GM18861 (cell line): ENCODE results near the gene WDR77.

ENCODE experiments used
- ATAC-seq: cut with Tn5 transposase; IDR thresholded peaks from one replicate; pipeline ENCODE4 v1.9.1; 2021; ENCODE audit not compliant: unreplicated experiment

The WDR77 gene

DNA sequence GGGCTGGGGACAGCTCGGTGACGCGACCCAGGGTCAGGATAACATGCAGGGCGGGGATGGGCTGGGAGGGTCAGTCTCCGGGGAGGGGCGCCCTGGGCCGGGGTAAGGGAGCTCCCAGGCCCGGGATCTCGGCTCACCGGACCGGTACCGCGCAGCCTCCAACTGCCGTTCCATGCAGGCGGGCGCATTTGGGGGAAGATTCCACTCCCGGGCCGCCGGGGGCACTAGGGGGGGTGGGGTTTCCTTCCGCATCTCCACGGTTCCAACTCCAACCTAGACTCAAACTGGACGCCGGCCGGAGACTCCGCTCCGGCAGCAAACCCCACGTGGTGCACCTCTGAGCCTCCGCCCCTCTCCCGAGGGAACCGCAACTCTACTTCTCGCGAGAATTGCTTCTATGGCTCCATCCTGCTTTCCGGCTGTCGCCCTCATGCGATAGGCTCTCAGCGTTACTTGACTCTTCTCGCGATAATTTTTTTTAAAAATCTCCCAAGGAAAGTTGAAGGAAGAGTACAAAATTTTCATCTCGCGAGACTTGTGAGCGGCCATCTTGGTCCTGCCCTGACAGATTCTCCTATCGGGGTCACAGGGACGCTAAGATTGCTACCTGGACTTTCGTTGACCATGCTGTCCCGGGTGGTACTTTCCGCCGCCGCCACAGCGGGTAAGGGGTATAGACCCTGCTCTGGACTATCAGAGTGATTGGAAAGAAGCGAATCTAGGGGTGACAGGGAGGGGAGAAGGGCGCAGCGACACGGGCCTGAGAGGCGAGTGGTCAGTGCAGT is at the start of gene WDR77, which contains the start of gene ATP5PB:
WDR77 (minus strand) TSS at position 339 of the 785 bp plus-strand sequence; CDS start at position 252, 87 bp downstream.
ATP5PB (plus strand) TSS at position 547 of the 785 bp plus-strand sequence; CDS start at position 625, 78 bp downstream.
- peak; percentile 94 for ATAC-seq

GRCh38 chr1:111497592-111497991 is 48.5 kb upstream of the WDR77 start:
- ATAC-seq, result no peak

DNA sequence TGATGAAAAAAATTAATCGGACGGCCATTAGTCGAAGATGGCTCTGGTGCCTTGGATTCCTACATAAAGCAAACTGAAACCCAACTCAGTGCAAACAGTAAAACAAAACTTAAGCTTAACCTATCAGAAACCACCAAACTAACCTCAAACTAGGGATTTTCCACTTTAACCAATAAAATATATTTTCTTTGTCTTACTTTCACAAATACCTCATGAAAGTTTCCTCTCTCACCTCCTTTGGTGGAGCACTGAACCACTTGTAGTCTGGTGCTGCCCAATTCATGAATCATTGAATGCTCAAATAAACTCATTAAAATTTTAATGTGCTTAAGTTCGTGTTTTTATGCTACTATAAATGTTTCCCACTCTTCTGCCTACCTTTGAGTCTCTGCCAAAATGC is 47.3 kb upstream of the WDR77 start:
- ATAC-seq, result no peak

GRCh38 chr1:111491070-111491469 is 42.0 kb upstream of the WDR77 start:
- no peak for ATAC-seq

GRCh38 chr1:111490220-111490619 is 41.2 kb upstream of the WDR77 start:
- ATAC-seq, result no peak

DNA sequence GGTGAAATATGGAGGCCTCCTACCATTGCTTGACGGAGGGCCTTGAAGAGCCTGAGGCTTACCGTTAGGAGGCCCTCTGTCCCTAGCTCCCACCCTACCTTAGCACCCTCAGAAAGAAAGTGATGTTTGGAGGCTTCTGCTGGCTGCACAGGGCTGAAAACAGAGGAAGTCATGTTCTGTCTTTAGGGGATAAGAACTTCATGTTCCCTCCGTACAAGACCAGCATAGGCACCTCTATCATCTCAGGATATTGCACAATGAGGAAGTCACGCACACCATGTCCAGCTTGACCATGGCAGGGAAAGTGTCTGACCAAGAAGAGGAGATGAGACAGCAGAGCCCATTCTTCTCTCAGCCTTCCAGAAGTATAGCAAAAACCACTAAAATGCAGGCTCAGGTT is 40.5 kb upstream of the WDR77 start:
- no peak for ATAC-seq

DNA sequence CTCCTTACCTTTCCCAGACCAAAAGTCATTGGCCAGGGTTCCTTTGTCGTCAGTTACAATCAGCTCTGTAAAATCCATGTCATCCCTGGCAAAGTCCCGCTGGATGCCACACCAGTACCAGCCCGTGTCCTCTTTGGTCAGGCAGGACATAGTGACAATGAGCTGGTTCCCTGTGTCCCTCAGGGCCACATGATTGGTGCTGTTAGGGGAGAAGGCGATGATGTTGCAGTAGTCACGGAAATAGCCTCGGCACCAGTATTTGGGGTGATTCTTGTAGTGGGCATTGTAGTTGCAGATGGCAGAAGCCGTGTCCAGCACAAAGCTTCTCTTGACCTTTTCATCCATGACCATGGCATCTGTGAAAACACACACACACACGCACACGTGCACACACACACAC is 39.6 kb upstream of the WDR77 start:
- no peak for ATAC-seq

DNA sequence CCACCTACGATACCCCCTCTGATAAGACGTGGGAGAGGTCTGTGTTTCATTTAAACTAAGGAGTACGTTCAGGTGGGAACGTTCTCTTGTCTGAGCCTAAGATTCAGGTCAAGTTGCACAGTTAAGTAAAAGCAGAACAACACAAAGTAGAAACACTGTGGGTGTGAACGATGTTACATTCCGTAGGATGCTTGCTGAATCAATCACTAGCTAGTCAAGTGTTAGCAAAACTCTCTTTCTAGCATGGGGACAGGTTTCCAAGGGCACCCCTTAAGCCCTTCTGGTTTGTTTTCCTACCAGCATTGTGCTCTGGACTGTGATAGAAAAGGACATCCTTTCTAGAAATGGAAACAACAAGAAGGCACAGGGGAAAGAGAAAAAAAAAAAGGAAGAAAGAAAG is 38.1 kb upstream of the WDR77 start:
- no peak for ATAC-seq

- no peak for ATAC-seq
Observed at GRCh38 chr1:111486431-111486830, 37.4 kb upstream of the WDR77 start.

DNA sequence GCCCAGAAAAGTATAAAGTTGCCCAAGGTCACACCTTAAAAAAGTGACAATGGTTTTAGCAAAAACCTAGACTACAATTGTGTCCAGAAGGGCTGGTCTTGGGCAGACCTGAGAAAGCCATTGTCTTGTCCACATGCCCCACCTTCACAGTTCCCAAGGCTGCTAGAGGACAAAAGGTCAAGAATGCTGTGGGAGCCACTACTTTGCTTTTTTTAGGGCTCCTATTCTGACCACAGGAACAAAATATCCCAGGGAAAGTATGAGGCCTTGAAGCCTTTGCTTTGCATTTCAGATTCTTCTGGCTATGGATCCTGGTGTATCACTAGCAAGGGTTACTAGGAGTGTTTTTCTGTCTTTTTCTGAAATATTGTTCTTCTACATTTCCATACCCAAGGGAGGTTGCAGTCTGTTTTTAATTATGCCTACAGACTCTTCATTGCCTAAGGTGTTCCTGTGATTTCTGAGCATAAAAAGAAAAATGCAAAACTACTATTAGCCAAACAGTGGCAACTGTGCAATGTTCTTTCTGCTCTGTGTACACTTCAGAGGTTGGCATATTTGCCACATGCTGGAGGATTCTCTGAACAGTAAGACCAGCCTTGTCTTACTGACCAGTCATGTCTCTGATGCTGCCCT is 35.5 kb upstream of the WDR77 start:
- ATAC-seq, result no peak

GRCh38 chr1:111483876-111484275 is 34.8 kb upstream of the WDR77 start:
- no peak for ATAC-seq

GRCh38 chr1:111483166-111483565 is 34.1 kb upstream of the WDR77 start:
- no peak for ATAC-seq

DNA sequence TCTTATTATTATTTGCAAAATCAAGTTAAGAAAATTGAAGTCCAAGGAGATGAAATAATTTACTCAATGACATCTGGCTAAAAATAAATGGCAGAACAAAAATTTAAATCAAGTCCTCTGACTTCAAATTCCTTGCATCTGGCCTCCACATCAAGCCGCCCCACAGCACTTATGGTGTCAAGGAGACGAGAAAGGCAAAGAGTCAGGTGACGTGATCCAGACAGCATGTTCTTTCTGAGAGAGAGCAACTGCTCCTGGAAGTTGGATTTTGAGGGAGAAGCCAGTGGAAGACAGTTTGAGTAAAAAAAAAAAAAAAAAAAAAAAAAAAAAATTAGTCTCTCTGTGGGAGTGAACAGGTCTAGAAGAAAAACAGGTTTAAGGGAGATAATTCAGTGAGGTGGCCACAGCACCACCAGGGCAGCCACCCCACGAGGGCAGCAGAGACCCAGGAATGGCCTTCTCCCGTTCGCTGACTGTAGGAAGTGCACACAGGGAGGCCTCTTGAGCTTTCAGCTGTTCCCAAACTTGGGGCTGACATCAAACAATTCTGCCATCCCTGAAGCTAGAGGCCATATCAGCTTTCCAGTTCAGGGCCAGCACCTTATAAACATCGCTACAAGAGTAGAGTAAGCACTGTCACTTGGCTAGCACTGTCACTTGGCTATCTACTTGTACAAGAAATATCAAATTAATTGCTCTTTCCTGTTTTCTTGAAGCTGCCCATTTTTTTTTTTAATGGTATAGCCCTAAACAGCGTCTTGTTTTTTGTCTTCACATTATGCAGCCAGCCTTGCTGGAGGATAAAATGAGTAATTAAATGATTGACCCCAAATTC is 32.5 kb upstream of the WDR77 start:
- ATAC-seq, result peak; percentile 49

- ATAC-seq, result no peak
Observed at GRCh38 chr1:111480674-111481073, 31.6 kb upstream of the WDR77 start.

DNA sequence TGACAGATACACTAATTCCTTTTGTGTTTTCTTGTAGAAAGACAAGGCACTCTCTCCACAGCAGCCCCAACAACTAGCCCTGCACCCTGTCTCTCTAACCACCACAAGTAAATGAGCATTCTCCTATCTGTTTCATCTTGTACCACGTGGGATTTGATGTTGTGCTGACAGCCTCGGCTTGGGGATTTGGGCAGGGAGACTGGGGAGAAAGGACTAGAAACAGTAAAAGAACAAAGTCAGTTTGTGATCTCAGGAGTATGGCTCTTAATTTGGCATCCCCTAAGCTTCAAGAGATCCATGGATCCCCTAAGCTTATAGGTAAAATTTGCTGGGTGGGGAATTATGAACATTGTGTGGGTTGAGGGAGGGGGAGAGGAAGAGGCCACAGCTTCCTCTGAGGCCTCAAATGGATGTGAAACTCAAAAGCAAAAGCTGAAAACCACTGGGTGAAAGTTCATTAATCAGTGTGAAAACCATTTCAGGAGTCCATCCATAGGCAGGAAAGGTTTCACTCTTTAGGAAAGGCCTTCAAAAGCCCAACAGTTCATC is 27.8 kb upstream of the WDR77 start:
- ATAC-seq, result peak; percentile 42

DNA sequence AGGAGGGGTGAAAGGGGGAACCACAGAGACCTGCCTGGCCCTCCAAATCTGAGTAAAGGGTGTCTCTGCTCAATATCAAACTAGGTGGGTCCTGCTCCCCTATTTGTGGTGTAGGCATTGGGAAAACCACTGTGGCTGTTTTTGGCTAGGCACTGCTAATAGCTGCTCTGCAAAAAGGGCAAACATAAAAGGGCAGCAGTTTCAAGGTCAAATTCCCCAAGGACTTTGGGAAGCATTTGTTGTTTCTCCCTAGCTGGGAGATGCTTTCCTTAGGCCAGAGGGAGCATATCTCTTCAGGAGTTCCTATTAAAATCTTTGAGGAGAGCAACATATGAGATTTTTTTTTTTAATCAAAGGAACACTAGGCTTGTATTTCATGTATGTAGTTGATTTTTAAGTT is 27.2 kb upstream of the WDR77 start:
- ATAC-seq, result no peak

GRCh38 chr1:111475701-111476100 is 26.6 kb upstream of the WDR77 start:
- ATAC-seq, result peak; percentile 44

- ATAC-seq, result no peak
Observed at GRCh38 chr1:111474521-111474920, 25.5 kb upstream of the WDR77 start.

GRCh38 chr1:111474106-111474505 is 25.1 kb upstream of the WDR77 start:
- no peak for ATAC-seq

DNA sequence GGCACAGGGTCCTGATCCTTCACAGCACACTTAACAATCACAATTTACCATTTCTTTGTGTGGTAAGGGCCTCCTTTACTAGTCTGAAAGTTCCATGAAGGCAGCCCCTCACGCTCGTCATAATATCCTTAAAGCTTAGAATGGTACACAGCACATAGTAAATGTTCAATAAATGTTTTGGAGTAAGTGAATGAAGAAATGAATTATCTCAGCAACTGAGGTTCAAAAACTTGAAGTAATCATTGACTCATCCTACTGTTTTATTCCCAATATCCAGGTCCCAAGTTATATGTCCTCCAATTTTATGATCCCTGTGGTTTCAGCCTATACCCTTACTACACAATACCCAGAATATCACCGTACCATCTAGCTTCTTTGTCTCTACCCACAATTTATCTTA is 22.5 kb upstream of the WDR77 start:
- no peak for ATAC-seq

- ATAC-seq, result peak; percentile 46
Observed at GRCh38 chr1:111471012-111471411, 22.0 kb upstream of the WDR77 start.
